ENCODE results near the gene WNT7A. TPM values are rescaled to one million over a fixed set of nuclear protein-coding genes. Genes with fewer than 3 reads are reported as not detected.

Gene WNT7A
- total RNA-seq, 4 donors from 2014 or later, result not detected

GRCh38 chr3:13836658-13837587 lies 42.9 kb downstream of the WNT7A start:
- Histone ChIP-seq H3K9me3 (no peaks in the 10 kb centered on the region), H3K27me3 (no peaks in the 10 kb centered on the region), H3K36me3 (no peaks in the 10 kb centered on the region), H3K4me1 (no peaks in the 10 kb centered on the region), H3K27ac (no peak overlapping the region), H3K4me3 (no peak overlapping the region)
- no peak for TF ChIP-seq POLR2A (IDR thresholded peaks at IDR 0.05)
- TF ChIP-seq CTCF (IDR thresholded peaks at IDR 0.05), result no peak
- no peak for DNase-seq

DNA sequence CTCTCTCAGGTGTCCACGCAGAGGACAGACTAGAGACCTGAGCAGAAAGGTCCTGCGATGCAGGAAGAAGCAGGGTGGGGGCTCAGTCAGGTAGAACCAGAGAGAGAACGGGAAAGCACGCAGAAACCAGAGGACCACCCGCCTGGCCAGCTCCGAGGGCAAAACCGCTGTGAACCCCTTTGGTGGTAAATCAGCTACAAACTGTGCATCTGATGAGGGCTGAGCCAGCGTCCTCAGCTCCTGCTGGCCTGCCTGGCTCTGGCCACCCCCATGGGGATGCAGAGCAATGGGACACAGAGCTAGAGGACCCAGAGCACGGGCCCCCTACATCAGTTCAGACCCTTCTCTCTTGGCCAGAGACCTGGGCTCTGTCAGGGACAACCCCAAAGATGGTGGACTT lies 44.6 kb downstream of the WNT7A start:
- no peak for TF ChIP-seq CTCF (IDR thresholded peaks at IDR 0.05)
- H3K27me3 ChIP-seq, result no peaks in the 10 kb centered on the region
- H3K4me3 ChIP-seq, result no peak overlapping the region
- H3K4me1 ChIP-seq, result no peaks in the 10 kb centered on the region
- H3K9me3 ChIP-seq, result no peaks in the 10 kb centered on the region
- peak in 1 of 3 donors; percentile 35 for DNase-seq
- no peaks in the 10 kb centered on the region for H3K36me3 ChIP-seq
- H3K27ac ChIP-seq, result no peak overlapping the region

- H3K27ac ChIP-seq, result no peak overlapping the region
- no peaks in the 10 kb centered on the region for H3K36me3 ChIP-seq
- DNase-seq, result peak in 1 of 3 donors; percentile 8
- no peaks in the 10 kb centered on the region for H3K27me3 ChIP-seq
- H3K4me3 ChIP-seq, result no peak overlapping the region
- TF ChIP-seq CTCF (IDR thresholded peaks at IDR 0.05), result no peak
- TF ChIP-seq POLR2A (IDR thresholded peaks at IDR 0.05), result no peak
- H3K4me1 ChIP-seq, result no peaks in the 10 kb centered on the region
- H3K9me3 ChIP-seq, result peaks cover 0 to 3% (median 0%) of the 10 kb centered on the region in 4 donors
These were observed 45.4 kb downstream of the WNT7A start for GRCh38 chr3:13834258-13835035.

DNA sequence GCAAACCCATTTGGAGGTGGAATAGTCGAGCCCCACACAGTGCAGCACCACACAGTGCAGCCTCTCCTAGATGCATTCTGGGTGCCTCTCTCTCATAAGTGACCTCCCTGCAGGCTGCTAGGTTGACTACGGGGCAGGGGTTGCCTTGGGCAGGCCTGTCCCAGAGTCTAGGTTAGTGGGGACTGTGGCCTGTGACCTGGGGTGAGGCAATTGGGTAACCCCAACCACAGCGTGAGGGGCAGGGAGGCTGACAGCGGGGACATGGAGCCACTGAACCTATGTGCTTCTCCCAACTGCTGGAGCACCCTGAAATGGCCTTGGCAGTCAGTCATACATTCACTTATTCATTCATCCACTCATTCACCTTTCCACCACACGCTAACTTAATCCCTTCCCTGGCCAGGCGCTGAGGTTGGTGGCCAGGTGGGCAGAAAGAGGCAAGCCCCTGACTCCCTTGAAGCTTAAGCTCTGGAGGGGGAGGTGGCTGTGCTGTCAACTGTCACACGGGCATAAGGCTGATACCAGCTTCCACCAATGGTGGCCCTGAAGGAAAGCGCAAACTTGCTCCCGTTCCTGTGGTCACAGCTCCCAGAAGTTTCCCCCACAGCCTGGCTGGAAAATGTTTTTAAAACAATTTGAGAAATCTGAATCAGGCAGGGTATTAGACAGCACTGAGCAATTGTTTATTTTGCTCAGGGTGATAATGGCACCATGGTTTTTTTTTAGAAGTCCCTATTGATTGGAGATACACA lies 46.2 kb downstream of the WNT7A start:
- no peak for DNase-seq
- no peak overlapping the region for H3K4me3 ChIP-seq
- TF ChIP-seq POLR2A (IDR thresholded peaks at IDR 0.05) (no peak), CTCF (IDR thresholded peaks at IDR 0.05) (no peak)
- H3K9me3 ChIP-seq, result peaks cover 0 to 3% (median 0%) of the 10 kb centered on the region in 4 donors
- no peaks in the 10 kb centered on the region for H3K36me3 ChIP-seq
- H3K27ac ChIP-seq, result no peak overlapping the region
- no peaks in the 10 kb centered on the region for H3K27me3 ChIP-seq
- H3K4me1 ChIP-seq, result no peaks in the 10 kb centered on the region

- no peak overlapping the region for H3K27ac ChIP-seq
- no peak for DNase-seq
- no peak overlapping the region for H3K4me3 ChIP-seq
- H3K27me3 ChIP-seq, result no peaks in the 10 kb centered on the region
- H3K9me3 ChIP-seq, result peaks cover 0 to 3% (median 0%) of the 10 kb centered on the region in 4 donors
- H3K4me1 ChIP-seq, result no peaks in the 10 kb centered on the region
- TF ChIP-seq CTCF (IDR thresholded peaks at IDR 0.05) (no peak), POLR2A (IDR thresholded peaks at IDR 0.05) (no peak)
- H3K36me3 ChIP-seq, result no peaks in the 10 kb centered on the region
These were observed 47.7 kb downstream of the WNT7A start for GRCh38 chr3:13832130-13832529.
